Stomach (tissue), 4 donors: Measurements from ENCODE around the gene TMEM245.

Experiments used
- POLR2A ChIP-seq, 4 donors: fragments of 450-650 bp; IDR thresholded peaks; one replicate each; pipeline ENCODE4 v1.6.1; 2016; ENCODE audit warnings: antibody characterized with exemption in 4 of 4, control low read depth in 2 of 4, mild to moderate bottlenecking in 1 of 4, moderate library complexity in 1 of 4
- TF ChIP-seq, protein P1 (sequence below), 7 experiments: fragments of 450-650 bp in 4 of 7; fragments of 200-600 bp in 3 of 7; sonication (generic) in 3 of 7; IDR thresholded peaks; one replicate each; pipeline ENCODE4 v1.5.1; 2016 to 2019; ENCODE audit warnings: antibody characterized with exemption in 7 of 7, control low read depth in 2 of 7, mild to moderate bottlenecking in 1 of 7

DNA sequence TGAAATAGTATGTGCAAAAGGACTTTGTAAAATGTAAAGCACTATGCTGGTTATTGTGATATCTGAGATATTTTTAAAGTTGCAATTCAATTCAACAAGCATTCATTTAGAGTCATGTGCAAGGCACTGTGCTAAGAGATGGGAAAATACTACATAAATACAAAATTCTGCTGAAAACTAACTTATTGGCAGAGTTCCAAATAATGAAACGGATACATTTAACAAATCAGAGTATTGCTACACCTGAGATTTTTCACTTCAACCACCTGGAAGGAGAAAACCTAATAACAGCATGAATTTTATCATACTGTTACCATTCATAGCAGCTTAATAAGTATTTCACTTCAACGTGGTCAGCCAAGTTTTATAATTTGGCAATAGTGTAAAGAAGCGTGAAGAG lies 100.3 kb downstream of the TMEM245 start:
- TF ChIP-seq, protein P1, sequence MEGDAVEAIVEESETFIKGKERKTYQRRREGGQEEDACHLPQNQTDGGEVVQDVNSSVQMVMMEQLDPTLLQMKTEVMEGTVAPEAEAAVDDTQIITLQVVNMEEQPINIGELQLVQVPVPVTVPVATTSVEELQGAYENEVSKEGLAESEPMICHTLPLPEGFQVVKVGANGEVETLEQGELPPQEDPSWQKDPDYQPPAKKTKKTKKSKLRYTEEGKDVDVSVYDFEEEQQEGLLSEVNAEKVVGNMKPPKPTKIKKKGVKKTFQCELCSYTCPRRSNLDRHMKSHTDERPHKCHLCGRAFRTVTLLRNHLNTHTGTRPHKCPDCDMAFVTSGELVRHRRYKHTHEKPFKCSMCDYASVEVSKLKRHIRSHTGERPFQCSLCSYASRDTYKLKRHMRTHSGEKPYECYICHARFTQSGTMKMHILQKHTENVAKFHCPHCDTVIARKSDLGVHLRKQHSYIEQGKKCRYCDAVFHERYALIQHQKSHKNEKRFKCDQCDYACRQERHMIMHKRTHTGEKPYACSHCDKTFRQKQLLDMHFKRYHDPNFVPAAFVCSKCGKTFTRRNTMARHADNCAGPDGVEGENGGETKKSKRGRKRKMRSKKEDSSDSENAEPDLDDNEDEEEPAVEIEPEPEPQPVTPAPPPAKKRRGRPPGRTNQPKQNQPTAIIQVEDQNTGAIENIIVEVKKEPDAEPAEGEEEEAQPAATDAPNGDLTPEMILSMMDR (IDR thresholded peaks at IDR 0.05), result no peak
- no peak for TF ChIP-seq POLR2A (IDR thresholded peaks at IDR 0.05)
